PC-9 (cell line): ENCODE measurements around the gene RIPOR3.

Source experiments
- EZH2 ChIP-seq: fragments of 200-600 bp; sonication (generic); IDR thresholded peaks from 2 replicates; pipeline ENCODE4 v1.8.0; 2017; ENCODE audit warnings: antibody characterized with exemption, low read depth
- TF ChIP-seq, protein P1 (sequence below): fragments of 200-600 bp; sonication (generic); conservative IDR thresholded peaks from 2 replicates; pipeline ENCODE4 v1.6.1; 2017; ENCODE audit warnings: mixed run types, antibody characterized with exemption, mild to moderate bottlenecking, moderate library complexity

DNA sequence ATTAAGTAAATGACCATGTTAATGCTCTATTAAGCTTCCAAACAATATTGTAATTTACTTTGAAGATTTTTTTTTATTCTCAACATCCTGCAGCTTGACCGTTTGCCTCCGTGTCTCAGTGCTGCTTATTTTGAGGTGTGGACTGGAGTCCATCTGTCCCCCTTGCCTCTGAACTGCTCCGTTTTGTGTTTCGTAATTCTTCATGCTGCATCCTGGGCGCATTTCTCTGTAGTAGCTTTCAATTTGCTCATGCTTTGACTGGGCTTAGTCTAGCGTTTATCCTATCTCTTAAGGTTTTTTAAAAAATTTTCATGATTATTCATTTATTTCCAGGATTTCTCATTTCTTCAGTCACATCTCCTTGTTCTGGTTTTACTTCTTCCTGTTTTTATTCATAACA is 143.4 kb downstream of the RIPOR3 start:
- TF ChIP-seq, protein P1, sequence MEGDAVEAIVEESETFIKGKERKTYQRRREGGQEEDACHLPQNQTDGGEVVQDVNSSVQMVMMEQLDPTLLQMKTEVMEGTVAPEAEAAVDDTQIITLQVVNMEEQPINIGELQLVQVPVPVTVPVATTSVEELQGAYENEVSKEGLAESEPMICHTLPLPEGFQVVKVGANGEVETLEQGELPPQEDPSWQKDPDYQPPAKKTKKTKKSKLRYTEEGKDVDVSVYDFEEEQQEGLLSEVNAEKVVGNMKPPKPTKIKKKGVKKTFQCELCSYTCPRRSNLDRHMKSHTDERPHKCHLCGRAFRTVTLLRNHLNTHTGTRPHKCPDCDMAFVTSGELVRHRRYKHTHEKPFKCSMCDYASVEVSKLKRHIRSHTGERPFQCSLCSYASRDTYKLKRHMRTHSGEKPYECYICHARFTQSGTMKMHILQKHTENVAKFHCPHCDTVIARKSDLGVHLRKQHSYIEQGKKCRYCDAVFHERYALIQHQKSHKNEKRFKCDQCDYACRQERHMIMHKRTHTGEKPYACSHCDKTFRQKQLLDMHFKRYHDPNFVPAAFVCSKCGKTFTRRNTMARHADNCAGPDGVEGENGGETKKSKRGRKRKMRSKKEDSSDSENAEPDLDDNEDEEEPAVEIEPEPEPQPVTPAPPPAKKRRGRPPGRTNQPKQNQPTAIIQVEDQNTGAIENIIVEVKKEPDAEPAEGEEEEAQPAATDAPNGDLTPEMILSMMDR: no peak
- no peak for TF ChIP-seq EZH2
